Upper lobe of left lung (tissue), 6 donors: ENCODE data around the gene MUC6. TPM values are rescaled to one million over a fixed set of nuclear protein-coding genes. Genes with fewer than 3 reads are reported as not detected.

Experiments
- ATAC-seq, 2 donors: fragments of 200-7000 bp; cut with Tn5 transposase; one replicate each; pipeline ENCODE4 v1.9.1; 2022; ENCODE audit warnings: mild to moderate bottlenecking in 2 of 2, moderate library complexity in 2 of 2; ENCODE audit not compliant: low FRiP score in 2 of 2
- DNase-seq, 2 donors: peaks; one replicate each; pipeline ENCODE4 v3.0.0-alpha.2; 2019 to 2020
- H3K27ac ChIP-seq, 4 donors: fragments of 200-600 bp; sonication (generic); one replicate each; pipeline ENCODE4 v1.5.1; 2016 to 2019
- H3K27me3 ChIP-seq, 4 donors: fragments of 200-600 bp; sonication (generic); one replicate each; pipeline ENCODE4 v1.5.1; 2017 to 2019
- H3K36me3 ChIP-seq, 4 donors: fragments of 200-600 bp; sonication (generic); one replicate each; pipeline ENCODE4 v1.5.1; 2016 to 2019
- H3K4me1 ChIP-seq, 4 donors: fragments of 200-600 bp; sonication (generic); one replicate each; pipeline ENCODE4 v1.5.1; 2018 to 2019
- H3K4me3 ChIP-seq, 4 donors: fragments of 200-600 bp; sonication (generic); one replicate each; pipeline ENCODE4 v1.5.1; 2017 to 2019; ENCODE audit warnings: mild to moderate bottlenecking in 2 of 4, moderate library complexity in 1 of 4
- H3K9me3 ChIP-seq, 4 donors: fragments of 200-600 bp; sonication (generic); one replicate each; pipeline ENCODE4 v1.5.1; 2018 to 2019
- CTCF ChIP-seq, 6 experiments: fragments of 450-650 bp in 4 of 6; fragments of 200-600 bp in 2 of 6; sonication (generic) in 2 of 6; IDR thresholded peaks; one replicate each; pipeline ENCODE4 v1.5.1; 2016 to 2019; ENCODE audit warnings: antibody characterized with exemption in 6 of 6
- EP300 ChIP-seq, 4 donors: sonication (generic); formaldehyde crosslinking; IDR thresholded peaks; one replicate each; pipeline ENCODE4 v1.5.1; 2017; ENCODE audit warnings: antibody characterized with exemption in 4 of 4, control low read depth in 2 of 4
- POLR2A ChIP-seq, 4 donors: fragments of 450-650 bp; IDR thresholded peaks; one replicate each; pipeline ENCODE4 v1.5.1; 2016 to 2017; ENCODE audit warnings: antibody characterized with exemption in 4 of 4, mild to moderate bottlenecking in 2 of 4
- POLR2AphosphoS5 ChIP-seq, 2 donors: sonication (generic); formaldehyde crosslinking; IDR thresholded peaks; one replicate each; pipeline ENCODE4 v1.5.1; 2017; ENCODE audit warnings: antibody characterized with exemption in 2 of 2
- WGBS, 2 donors: methylation state at CpG; one replicate each; pipeline ENCODE4 v1.1.5; 2017 to 2018; 5-methylcytosine and 5-hydroxymethylcytosine counted together
- total RNA-seq, 6 donors: library from RNA; depleted of rRNA in 4 of 6; stranded (reverse); fragments of >200 nt in 4 of 6; gene quantifications; one replicate each; pipeline versions ENCODE4 v1.1.0 to v1.2.1, GENCODE V29; 2016 to 2021
- donor health status: DM: no; HTN: no; CAD: no; lungs with moderate emphysema.
- donor health status: DM: no; HTN: yes; CAD: no; lungs with severe emphysema.

The MUC6 gene
- total RNA-seq, 6 donors from 2014 or later, result 0.06 to 4.2 (median 0.51) TPM; not detected in 3

GRCh38 chr11:1067812-1068496, 31.4 kb upstream of the MUC6 start:
- DNase-seq (no peak), ATAC-seq (no peak)
- Histone ChIP-seq H3K9me3 (no peaks in the 10 kb centered on the region), H3K36me3 (no peaks in the 10 kb centered on the region), H3K4me3 (no peak overlapping the region), H3K4me1 (peaks cover under 1 to 6% (median 4%) of the 10 kb centered on the region in 4 donors), H3K27ac (no peak overlapping the region), H3K27me3 (no peaks in the 10 kb centered on the region)
- 67 to 70% methylated on average over 8 of the region's 8 CpGs for WGBS, 2 donors
- TF ChIP-seq POLR2A (IDR thresholded peaks at IDR 0.05), result no peak
- no peak for TF ChIP-seq CTCF (IDR thresholded peaks at IDR 0.05)
- no peak for TF ChIP-seq EP300 (IDR thresholded peaks at IDR 0.05)
- no peak for TF ChIP-seq POLR2AphosphoS5 (IDR thresholded peaks at IDR 0.05)

GRCh38 chr11:1064167-1064566, 27.6 kb upstream of the MUC6 start:
- Histone ChIP-seq H3K36me3 (no peaks in the 10 kb centered on the region), H3K9me3 (no peaks in the 10 kb centered on the region), H3K4me3 (no peak overlapping the region), H3K4me1 (no peaks in the 10 kb centered on the region), H3K27ac (no peak overlapping the region), H3K27me3 (no peaks in the 10 kb centered on the region)
- ATAC-seq (no peak), DNase-seq (no peak)
- 42 to 47% methylated on average over 3 of the region's 3 CpGs for WGBS, 2 donors
- TF ChIP-seq POLR2A (IDR thresholded peaks at IDR 0.05) (no peak), POLR2AphosphoS5 (IDR thresholded peaks at IDR 0.05) (no peak), EP300 (IDR thresholded peaks at IDR 0.05) (no peak), CTCF (IDR thresholded peaks at IDR 0.05) (no peak)

- Histone ChIP-seq H3K4me3 (no peak overlapping the region), H3K9me3 (no peaks in the 10 kb centered on the region), H3K27ac (no peak overlapping the region), H3K4me1 (no peaks in the 10 kb centered on the region), H3K36me3 (no peaks in the 10 kb centered on the region), H3K27me3 (no peaks in the 10 kb centered on the region)
- no peak for DNase-seq
- 62 to 69% methylated on average over 9 of the region's 9 CpGs for WGBS, 2 donors
- TF ChIP-seq POLR2A (IDR thresholded peaks at IDR 0.05) (no peak), EP300 (IDR thresholded peaks at IDR 0.05) (no peak), CTCF (IDR thresholded peaks at IDR 0.05) (no peak), POLR2AphosphoS5 (IDR thresholded peaks at IDR 0.05) (no peak)
- no peak for ATAC-seq
These were observed 25.7 kb upstream of the MUC6 start for GRCh38 chr11:1062075-1062820.

- no peak for TF ChIP-seq POLR2A (IDR thresholded peaks at IDR 0.05)
- TF ChIP-seq EP300 (IDR thresholded peaks at IDR 0.05), result no peak
- no peak for TF ChIP-seq CTCF (IDR thresholded peaks at IDR 0.05)
- no peak for TF ChIP-seq POLR2AphosphoS5 (IDR thresholded peaks at IDR 0.05)
- no peaks in the 10 kb centered on the region for H3K27me3 ChIP-seq
These were observed 24.5 kb upstream of the MUC6 start for GRCh38 chr11:1060852-1061616.

More at GRCh38 chr11:1060852-1061616, 24.5 kb upstream of the MUC6 start:
- Histone ChIP-seq H3K36me3 (no peaks in the 10 kb centered on the region), H3K9me3 (no peaks in the 10 kb centered on the region), H3K27ac (no peak overlapping the region), H3K4me1 (no peaks in the 10 kb centered on the region), H3K4me3 (no peak overlapping the region)
- WGBS, 2 donors, result 66 to 73% methylated on average over 18 of the region's 18 CpGs
- ATAC-seq (peak; percentile 34 to 61), DNase-seq (peak in 1 of 2 donors; percentile 21)
